H1 (cell line): Measurements from ENCODE around the gene KLHDC10. TPM values are rescaled to one million over a fixed set of nuclear protein-coding genes. Genes with fewer than 3 reads are reported as not detected.

Experiments
- CTCF ChIA-PET: fragments of 300-600 bp; sonication (Branson Sonifier 250); formaldehyde crosslinking; loops from one replicate; lab custom pipeline; 2021; ENCODE audit not compliant: partially characterized antibody; lab: Charles Lee
- POLR2A ChIA-PET: fragments of 300-600 bp; sonication (Branson Sonifier 250); formaldehyde crosslinking; loops from one replicate; lab custom pipeline; 2021; ENCODE audit warnings: inconsistent platforms; ENCODE audit not compliant: partially characterized antibody; lab: Charles Lee
- DNase-seq, 2 experiments: peaks; one replicate each; pipeline versions ENCODE4 v3.0.0 to v3.0.0-alpha.2; 2010 to 2022; ENCODE audit warnings: low spot score in 2 of 2, low read depth in 1 of 2, mixed read lengths in 1 of 2
- FAIRE-seq: peaks from 2 replicates; lab custom pipeline; 2011; peaks lifted over from hg19 to GRCh38; lab: Jason Lieb, UNC
- H2AFZ ChIP-seq: 2 replicates; pipeline ENCODE4 v1.8.1; 2012; ENCODE audit warnings: low read length, inconsistent platforms
- H2AK5ac ChIP-seq: 2 replicates; pipeline ENCODE4 v1.6.1; 2013; ENCODE audit warnings: low read depth, low read length
- H2BK120ac ChIP-seq: replicated peaks from 2 replicates; pipeline ENCODE3; 2013; ENCODE audit warnings: low read depth, low read length, inconsistent platforms
- H2BK12ac ChIP-seq: 2 replicates; pipeline ENCODE4 v1.6.1; 2013; ENCODE audit warnings: low read depth, low read length
- H2BK15ac ChIP-seq: 2 replicates; pipeline ENCODE4 v1.6.1; 2013; ENCODE audit warnings: low read length
- H2BK20ac ChIP-seq: 2 replicates; pipeline ENCODE4 v1.6.1; 2013; ENCODE audit warnings: low read length
- H2BK5ac ChIP-seq: 2 replicates; pipeline ENCODE4 v1.6.1; 2013; ENCODE audit warnings: low read depth, low read length
- H3K14ac ChIP-seq: 2 replicates; pipeline ENCODE4 v1.6.1; 2013; ENCODE audit warnings: inconsistent platforms; ENCODE audit not compliant: insufficient read length
- H3K18ac ChIP-seq: 2 replicates; pipeline ENCODE4 v1.6.1; 2013; ENCODE audit warnings: low read length; ENCODE audit errors: extremely low read depth
- H3K23ac ChIP-seq: 2 replicates; pipeline ENCODE4 v1.6.1; 2013; ENCODE audit warnings: inconsistent platforms; ENCODE audit not compliant: insufficient read length
- H3K23me2 ChIP-seq: 2 replicates; pipeline ENCODE4 v1.6.1; 2013; ENCODE audit warnings: low read depth, low read length
- H3K27ac ChIP-seq: 2 replicates; pipeline ENCODE4 v1.6.1; 2011; ENCODE audit warnings: low read depth, low read length, inconsistent platforms
- H3K27me3 ChIP-seq, 4 experiments: replicated peaks in 1 of 4; 1 replicate in 1 of 4; 2 replicates in 3 of 4; pipeline versions ENCODE4 v1.6.1 to v1.8.1; 2011 to 2013; ENCODE audit warnings: low read length in 3 of 4, mild to moderate bottlenecking in 3 of 4, inconsistent platforms in 2 of 4, mixed read lengths in 2 of 4, moderate library complexity in 1 of 4; ENCODE audit not compliant: control insufficient read depth in 3 of 4, insufficient read depth in 3 of 4; ENCODE audit errors: extremely low read depth in 1 of 4
- H3K36me3 ChIP-seq, 4 experiments: 2 replicates each; pipeline versions ENCODE4 v1.6.1 to v1.8.1; 2011 to 2013; ENCODE audit warnings: mild to moderate bottlenecking in 4 of 4, low read length in 3 of 4, moderate library complexity in 2 of 4, control low read depth in 1 of 4, inconsistent platforms in 1 of 4; ENCODE audit not compliant: insufficient read depth in 4 of 4, control insufficient read depth in 2 of 4
- H3K4ac ChIP-seq: replicated peaks from 2 replicates; pipeline ENCODE3; 2013; ENCODE audit warnings: low read length, low read depth, mixed read lengths, inconsistent platforms; ENCODE audit not compliant: insufficient read length
- H3K4me1 ChIP-seq, 4 experiments: replicated peaks in 1 of 4; 1 replicate in 1 of 4; 2 replicates in 3 of 4; pipeline versions ENCODE4 v1.6.1 to v1.8.1; 2011 to 2013; ENCODE audit warnings: low read length in 3 of 4, inconsistent platforms in 2 of 4, mixed read lengths in 1 of 4; ENCODE audit not compliant: insufficient read depth in 4 of 4, control insufficient read depth in 3 of 4
- H3K4me2 ChIP-seq, 2 experiments: 2 replicates each; pipeline versions ENCODE4 v1.6.1 to v1.8.1; 2011 to 2013; ENCODE audit warnings: low read depth in 2 of 2, low read length in 2 of 2, control low read depth in 1 of 2, inconsistent platforms in 1 of 2, mild to moderate bottlenecking in 1 of 2; ENCODE audit not compliant: insufficient read depth in 1 of 2
- H3K4me3 ChIP-seq, 4 experiments: fragments of 200-600, 300-600 bp in 1 of 4; sonication (generic), shearing (Covaris generic), sonication (Bioruptor Twin) in 1 of 4; 2 replicates each; pipeline versions ENCODE4 v1.5.1 to v1.8.1; 2011 to 2016; ENCODE audit warnings: low read length in 4 of 4, low read depth in 3 of 4, control low read depth in 2 of 4, inconsistent platforms in 2 of 4, mild to moderate bottlenecking in 2 of 4, mixed read lengths in 1 of 4, moderate library complexity in 1 of 4; ENCODE audit not compliant: insufficient read depth in 2 of 4; ENCODE audit errors: extremely low read depth in 1 of 4
- H3K56ac ChIP-seq: replicated peaks from 2 replicates; pipeline ENCODE3; 2013; ENCODE audit warnings: low read depth, mild to moderate bottlenecking, mixed read lengths, low read length, inconsistent platforms; ENCODE audit not compliant: insufficient read length
- H3K79me1 ChIP-seq: 2 replicates; pipeline ENCODE4 v1.6.1; 2013; ENCODE audit warnings: low read depth, low read length, control low read depth
- H3K79me2 ChIP-seq, 2 experiments: 2 replicates each; pipeline versions ENCODE4 v1.6.1 to v1.8.1; 2012 to 2013; ENCODE audit warnings: low read length in 2 of 2, mild to moderate bottlenecking in 2 of 2, inconsistent platforms in 1 of 2; ENCODE audit not compliant: insufficient read depth in 2 of 2, control insufficient read depth in 1 of 2
- H3K9ac ChIP-seq, 4 experiments: replicated peaks in 1 of 4; 1 replicate in 1 of 4; 2 replicates in 3 of 4; pipeline versions ENCODE4 v1.6.1 to v1.8.1; 2011 to 2013; ENCODE audit warnings: low read depth in 3 of 4, low read length in 3 of 4, control low read depth in 2 of 4, mild to moderate bottlenecking in 2 of 4, moderate library complexity in 2 of 4, inconsistent platforms in 1 of 4; ENCODE audit errors: extremely low read depth in 1 of 4
- H3K9me3 ChIP-seq, 2 experiments: 2 replicates each; pipeline versions ENCODE4 v1.6.1 to v1.8.1; 2012 to 2013; ENCODE audit warnings: mild to moderate bottlenecking in 2 of 2, moderate library complexity in 2 of 2, control low read depth in 1 of 2, inconsistent platforms in 1 of 2, low read depth in 1 of 2, low read length in 1 of 2, mixed read lengths in 1 of 2; ENCODE audit not compliant: insufficient read depth in 2 of 2
- H4K20me1 ChIP-seq, 2 experiments: replicated peaks in 1 of 2; 2 replicates each; pipeline versions ENCODE3 to v1.8.1; 2011 to 2013; ENCODE audit warnings: inconsistent platforms in 2 of 2, low read length in 2 of 2, mild to moderate bottlenecking in 1 of 2; ENCODE audit not compliant: insufficient read depth in 2 of 2, control insufficient read depth in 1 of 2
- H4K5ac ChIP-seq: 2 replicates; pipeline ENCODE4 v1.6.1; 2013; ENCODE audit warnings: low read length, low read depth, mixed read lengths, inconsistent platforms; ENCODE audit not compliant: insufficient read length
- H4K8ac ChIP-seq: 2 replicates; pipeline ENCODE4 v1.8.0; 2013; ENCODE audit warnings: mild to moderate bottlenecking, moderate library complexity, low read length, inconsistent platforms; ENCODE audit not compliant: insufficient read depth; ENCODE audit errors: extremely low read depth
- H4K91ac ChIP-seq: replicated peaks from 2 replicates; pipeline ENCODE3; 2013; ENCODE audit warnings: low read length, mixed read lengths, inconsistent platforms; ENCODE audit not compliant: insufficient read length
- CEBPB ChIP-seq: IDR thresholded peaks from 2 replicates; pipeline ENCODE4 v1.6.1; 2012; ENCODE audit warnings: low read depth, low read length
- CHD1 ChIP-seq: IDR thresholded peaks from 2 replicates; pipeline ENCODE4 v1.6.1; 2012; ENCODE audit warnings: low read depth, low read length, improper control_type of control experiment
- CREB1 ChIP-seq: IDR thresholded peaks from 2 replicates; pipeline ENCODE4 v1.6.1; 2012; ENCODE audit warnings: inconsistent platforms
- HDAC2 ChIP-seq, 2 experiments: fragments of 300-600 bp in 1 of 2; sonication (generic) in 1 of 2; IDR thresholded peaks; 2 replicates each; pipeline ENCODE4 v1.6.1; 2011 to 2012; ENCODE audit warnings: low read depth in 2 of 2, low read length in 2 of 2, mild to moderate bottlenecking in 2 of 2, moderate library complexity in 2 of 2, borderline replicate concordance in 1 of 2, inconsistent platforms in 1 of 2
- JUND ChIP-seq: IDR thresholded peaks from 2 replicates; pipeline ENCODE4 v1.6.1; 2011; ENCODE audit warnings: mild to moderate bottlenecking, improper control_type of control experiment, low read length
- NANOG ChIP-seq: IDR thresholded peaks from 2 replicates; pipeline ENCODE4 v1.6.1; 2011; ENCODE audit warnings: low read length, low read depth, mild to moderate bottlenecking, inconsistent platforms; ENCODE audit not compliant: insufficient read depth, poor library complexity, severe bottlenecking
- NRF1 ChIP-seq: IDR thresholded peaks from 2 replicates; pipeline ENCODE4 v1.6.1; 2011; ENCODE audit warnings: mild to moderate bottlenecking, low read depth, low read length, improper control_type of control experiment
- POLR2A ChIP-seq, 2 experiments: IDR thresholded peaks; 1 replicate in 1 of 2; 2 replicates in 1 of 2; pipeline ENCODE4 v1.6.1; 2011; ENCODE audit warnings: low read depth in 2 of 2, low read length in 2 of 2, mild to moderate bottlenecking in 2 of 2; ENCODE audit errors: control extremely low read depth in 1 of 2
- ZNF274 ChIP-seq: IDR thresholded peaks from 2 replicates; pipeline ENCODE4 v1.7.0; 2012; ENCODE audit warnings: low read length, borderline replicate concordance; ENCODE audit errors: extremely low read depth
- WGBS, 2 experiments: shearing (Covaris generic) in 1 of 2; methylation state at CpG; one replicate each; pipeline versions ENCODE4 v1.1.6 to v1.1.7; 2013 to 2015; ENCODE audit warnings: low lambda C conversion rate in 2 of 2, mixed read lengths in 2 of 2, inconsistent platforms in 1 of 2, low coverage in 1 of 2, missing lambda C conversion rate in 1 of 2; ENCODE audit not compliant: insufficient replicate concordance in 2 of 2, insufficient coverage in 1 of 2, insufficient read length in 1 of 2; ENCODE audit errors: extremely low coverage in 1 of 2, missing lambda C conversion rate in 1 of 2; 5-methylcytosine and 5-hydroxymethylcytosine counted together
- polyA plus RNA-seq, 7 experiments: library from polyadenylated mRNA; depleted of rRNA in 3 of 7; stranded (reverse) in 5 of 7; unstranded in 2 of 7; fragments of >200 nt in 5 of 7; fragments of 200-250 nt in 2 of 7; gene quantifications; 1 replicate in 5 of 7; 2 replicates in 1 of 7; 4 replicates in 1 of 7; pipeline versions ENCODE4 v1.2.1 to v1.2.3, GENCODE V29; 2011 to 2013; ENCODE audit warnings: missing spikeins in 2 of 7, mixed read lengths in 2 of 7
- total RNA-seq: library from RNA; stranded (reverse); fragmentation: NEBNext Ultra II Directional; extraction: Animal tissue kit (Norgen Biotek cat#: 25700); gene quantifications from 2 replicates; pipeline ENCODE4 v1.2.1, GENCODE V29; 2021

KLHDC10 gene
- total and polyA plus RNA-seq, 2 of the 8 experiments (the other 6 are each of a cell fraction or from before 2014, with no cell fraction given) = 6.6 to 14.5 TPM

DNA sequence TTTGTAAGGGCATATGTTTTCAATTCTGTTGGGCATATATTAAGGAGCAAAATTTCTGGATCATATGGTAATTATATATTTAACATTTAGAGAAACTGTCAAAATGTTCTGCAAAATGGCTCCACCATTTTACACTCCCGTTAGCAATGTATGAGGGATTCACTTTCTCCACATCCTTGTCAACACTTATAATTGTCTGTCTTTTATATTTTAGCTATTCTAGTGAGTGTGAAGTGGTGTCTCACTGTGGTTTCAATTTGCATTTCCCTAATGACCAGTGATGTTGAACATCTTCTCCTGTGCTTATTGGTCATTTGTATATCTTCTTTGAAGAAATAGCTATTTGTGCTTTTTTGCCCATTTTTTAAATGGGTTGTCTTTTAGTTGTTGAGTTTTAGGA is 8.1 kb upstream of the KLHDC10 start:
- Histone ChIP-seq H4K5ac (no peak overlapping the region), H2BK15ac (no peak overlapping the region), H3K9me3 (no peaks in the 10 kb centered on the region), H2BK5ac (no peak overlapping the region), H3K56ac (no peak overlapping the region), H4K8ac (no peak overlapping the region), H3K14ac (no peak overlapping the region), H4K20me1 (no peaks in the 10 kb centered on the region), H3K4me2 (no peak overlapping the region), H3K36me3 (no peaks in the 10 kb centered on the region), H2BK12ac (no peak overlapping the region), H3K27me3 (no peaks in the 10 kb centered on the region), H3K18ac (no peak overlapping the region), H3K79me2 (no peaks in the 10 kb centered on the region), H4K91ac (no peak overlapping the region), H2AK5ac (no peak overlapping the region), H2BK120ac (no peak overlapping the region), H2BK20ac (no peak overlapping the region), H3K9ac (no peak overlapping the region), H3K4ac (no peak overlapping the region), H3K4me1 (no peaks in the 10 kb centered on the region), H3K4me3 (no peak overlapping the region), H3K27ac (no peak overlapping the region), H2AFZ (no peak overlapping the region), H3K79me1 (no peaks in the 10 kb centered on the region), H3K23ac (no peak overlapping the region), H3K23me2 (no peaks in the 10 kb centered on the region)
- WGBS, 2 experiments = 89% methylated on average over 1 of the region's 1 CpG; no CpG with 5 or more reads in 1 of the 2 experiments
- TF ChIP-seq POLR2A (IDR thresholded peaks at IDR 0.05; ENCODE audit: control extremely low read depth in 1 of 2, low read depth in 2 of 2, low read length in 2 of 2) (no peak), ZNF274 (no peak), NRF1 (no peak), JUND (no peak), CEBPB (no peak), HDAC2 (IDR thresholded peaks at IDR 0.05; ENCODE audit: borderline replicate concordance in 1 of 2, low read depth in 2 of 2, low read length in 2 of 2) (no peak), NANOG (no peak), CHD1 (no peak), CREB1 (no peak)
- ChIA-PET POLR2A (no interaction called here), CTCF (interaction anchor here (0.7 to 1.5 kb wide), 4 partner anchors 31 to 233 kb away, joined by 3 to 6 read pairs (median 3); no protein-coding TSS in a partner anchor)
- no peak for DNase-seq
- FAIRE-seq = no peak
